Activated CD4-positive, CD25-positive, alpha-beta regulatory T cell treated with anti-CD3 and anti-CD28 coated beads, Interleukin-2, amount 50 U/mL, for 24 hours (primary cell): ENCODE measurements around the gene COL15A1.

Experiments
- ATAC-seq, 2 donors: fragments of 150-1000 bp; cut with Tn5 transposase; one replicate each; pipeline ENCODE4 v1.10.0; 2021; ENCODE audit warnings: mild to moderate bottlenecking in 1 of 2, moderate library complexity in 1 of 2

Gene COL15A1

GRCh38 chr9:99116003-99116411, 172.3 kb downstream of the COL15A1 start:
- ATAC-seq, result no peak

GRCh38 chr9:99118782-99119466, 175.2 kb downstream of the COL15A1 start:
- ATAC-seq, result peak; percentile 98

- ATAC-seq, result no peak
Measured at GRCh38 chr9:99119976-99120655, 176.4 kb downstream of the COL15A1 start.
